Activated CD8-positive, alpha-beta memory T cell treated with anti-CD3 and anti-CD28 coated beads, Interleukin-2, amount 50 U/mL, for 24 hours (primary cell): Measurements from ENCODE around the gene ZNF45.
A peak's percentile ranks its signal among the peaks of the same experiment; 100 is the strongest.
"Not testable (repeated sequence)": the region's sequence is repeated elsewhere in the genome, so short reads cannot be mapped to it uniquely, and the experiment has no call there.

Experiments
- DNase-seq: peaks from one replicate; pipeline ENCODE4 v3.0.0-alpha.2; 2020; ENCODE audit errors: extremely low read depth

ZNF45 gene

DNA sequence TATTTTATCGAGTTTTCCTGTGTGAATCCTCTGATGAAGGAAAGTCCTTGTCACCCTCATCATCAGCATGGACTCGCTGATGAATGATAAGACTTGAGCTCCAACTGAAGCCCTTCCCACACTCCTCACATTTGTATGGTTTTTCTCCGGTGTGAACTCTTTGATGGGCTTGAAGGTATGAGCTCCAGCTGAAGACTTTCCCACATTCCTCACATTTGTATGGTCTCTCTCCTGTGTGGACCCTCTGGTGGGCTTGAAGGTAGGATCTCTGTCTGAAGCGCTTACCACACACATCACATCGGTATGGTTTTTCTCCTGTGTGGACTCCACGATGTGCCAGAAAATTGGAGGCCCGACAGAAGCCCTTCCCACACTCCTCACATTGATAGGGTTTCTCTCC, 21.7 kb downstream of the ZNF45 start:
- no peak for DNase-seq

DNA sequence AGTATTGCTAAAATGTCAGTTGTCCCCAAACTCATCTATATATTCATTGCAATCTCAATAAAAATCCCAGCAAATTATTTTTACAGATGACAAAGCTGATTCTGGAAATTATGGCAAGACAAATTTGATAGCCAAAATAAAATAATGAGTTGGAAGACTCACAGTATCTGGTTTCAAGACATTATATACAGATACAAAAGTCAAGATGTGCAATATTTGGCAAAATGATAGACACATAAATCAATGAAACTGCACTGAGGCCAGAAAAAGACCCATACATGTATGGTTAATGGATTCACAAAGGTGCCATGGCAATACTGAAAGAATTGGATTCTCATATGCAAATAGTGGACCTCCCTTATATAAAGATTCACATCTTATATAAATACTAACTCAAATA, 24.2 kb downstream of the ZNF45 start:
- DNase-seq: no peak

DNA sequence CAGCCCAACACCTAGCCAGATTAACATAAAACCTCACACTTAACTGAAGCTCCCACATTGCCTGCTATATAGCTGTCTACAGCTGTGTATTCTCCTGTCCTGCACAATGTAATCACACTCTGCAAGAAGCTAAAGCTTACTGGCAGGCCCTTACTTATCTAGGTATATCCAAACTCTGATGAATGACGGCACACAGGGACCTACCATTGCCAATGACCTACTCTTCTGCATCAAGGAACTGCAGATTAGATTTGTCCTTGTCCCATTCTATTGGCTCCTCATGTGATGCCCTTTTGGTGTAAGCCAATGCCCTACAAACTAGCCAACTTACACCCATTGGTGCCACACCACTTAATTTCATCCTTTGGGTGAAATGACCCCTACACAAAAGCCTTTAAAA, 26.4 kb downstream of the ZNF45 start:
- DNase-seq: no peak

DNA sequence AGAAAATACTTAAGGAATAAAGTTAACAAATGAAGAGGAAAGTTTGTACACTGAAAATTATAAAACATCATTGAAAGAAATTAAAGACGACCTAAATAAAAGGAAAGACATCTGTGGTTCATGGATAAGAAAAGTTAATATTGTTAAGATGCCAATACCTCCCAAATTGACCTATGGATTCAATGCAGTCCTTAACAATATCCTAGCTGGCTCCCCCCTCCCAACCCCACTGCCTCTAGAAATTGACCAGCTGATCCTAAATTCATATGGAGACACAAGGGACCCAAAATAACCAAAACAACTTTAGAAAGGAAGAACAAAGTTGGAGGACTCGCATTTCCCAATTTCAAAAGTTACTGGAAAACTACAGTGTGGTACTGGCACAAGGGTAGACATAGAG, 28.3 kb downstream of the ZNF45 start:
- DNase-seq: no peak

DNA sequence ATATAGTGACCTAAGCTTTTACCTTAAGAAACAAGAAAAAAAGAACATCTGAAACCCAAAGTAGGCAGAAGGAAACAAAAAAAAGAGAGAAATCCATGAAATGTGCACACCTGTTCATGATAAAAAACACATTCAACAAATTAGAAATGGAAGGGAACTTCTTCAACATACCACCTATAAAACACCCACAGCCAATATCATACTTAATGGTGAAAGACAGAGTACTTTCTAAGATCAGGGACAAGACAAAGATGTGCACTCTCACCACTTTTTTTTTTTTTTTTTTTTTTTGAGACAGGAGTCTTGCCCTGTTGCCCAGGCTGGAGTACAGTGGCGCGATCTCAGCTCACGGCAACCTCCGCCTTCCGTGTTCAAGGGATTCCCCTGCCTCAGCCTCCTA, 29.2 kb downstream of the ZNF45 start:
- no peak for DNase-seq

DNA sequence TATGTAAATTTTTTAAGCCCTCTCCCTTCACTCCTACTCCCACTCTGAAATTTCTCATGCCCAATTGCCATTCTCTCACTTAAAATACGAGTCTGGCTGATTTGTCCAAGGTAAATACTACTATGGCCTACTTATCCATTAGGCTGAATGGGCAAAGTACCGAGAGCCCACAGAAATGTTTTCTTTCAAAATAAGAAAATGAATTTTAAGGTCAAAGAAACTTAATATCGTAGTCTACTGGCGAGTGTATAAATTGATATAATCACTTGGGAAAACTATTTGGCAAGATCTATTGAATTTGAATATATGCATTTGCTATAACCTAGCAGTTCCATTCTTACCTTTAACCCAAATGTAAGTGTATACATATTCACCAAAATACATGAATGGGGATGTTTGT, 32.7 kb downstream of the ZNF45 start:
- no peak for DNase-seq

DNA sequence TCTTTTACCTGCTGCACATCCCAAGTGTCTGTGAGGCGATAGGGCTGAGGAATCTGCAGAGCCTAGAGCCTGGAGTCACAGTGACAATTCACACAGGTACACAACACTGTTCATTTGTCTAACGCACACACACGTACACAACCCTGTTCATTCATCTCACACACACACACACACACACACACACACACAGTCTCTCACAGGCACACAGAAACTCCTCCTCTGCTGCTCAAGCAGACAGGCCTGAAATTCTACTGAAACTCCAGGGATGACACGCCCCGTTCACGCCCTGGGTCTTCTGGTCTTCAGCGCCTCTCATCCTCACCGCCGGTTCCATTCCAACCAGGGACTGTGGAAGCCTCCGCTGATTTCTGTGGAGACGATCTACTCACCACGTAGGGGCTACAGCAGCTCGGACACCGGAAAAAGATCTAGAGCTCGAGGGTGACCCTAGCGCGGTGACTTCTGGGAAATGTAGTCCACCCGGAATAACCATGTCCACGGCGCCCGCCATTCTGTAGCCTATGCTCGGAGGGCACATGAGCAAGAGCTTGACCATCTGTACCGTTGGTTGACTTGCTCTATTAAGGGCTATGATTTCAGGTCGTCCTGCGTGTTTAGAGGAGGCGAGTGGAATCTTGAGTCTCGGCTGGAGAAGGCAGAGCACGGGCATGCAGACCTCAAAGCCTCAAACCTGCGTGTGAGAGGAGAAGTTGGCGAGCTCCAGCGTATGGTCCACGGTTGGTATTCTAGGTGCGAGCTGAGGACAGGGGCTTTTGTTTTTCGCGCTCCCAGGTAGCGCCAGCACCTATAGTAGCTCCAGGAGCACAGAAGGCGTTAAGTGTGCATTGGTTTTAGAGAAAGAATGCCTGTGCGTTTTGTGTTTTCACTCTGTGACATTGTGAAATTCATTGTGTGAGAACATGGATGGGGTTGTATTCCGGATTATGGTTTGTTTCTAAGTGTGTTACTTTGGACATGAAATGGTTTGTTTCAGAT, 33.4 kb downstream of the ZNF45 start:
- peak; percentile 43 for DNase-seq

DNA sequence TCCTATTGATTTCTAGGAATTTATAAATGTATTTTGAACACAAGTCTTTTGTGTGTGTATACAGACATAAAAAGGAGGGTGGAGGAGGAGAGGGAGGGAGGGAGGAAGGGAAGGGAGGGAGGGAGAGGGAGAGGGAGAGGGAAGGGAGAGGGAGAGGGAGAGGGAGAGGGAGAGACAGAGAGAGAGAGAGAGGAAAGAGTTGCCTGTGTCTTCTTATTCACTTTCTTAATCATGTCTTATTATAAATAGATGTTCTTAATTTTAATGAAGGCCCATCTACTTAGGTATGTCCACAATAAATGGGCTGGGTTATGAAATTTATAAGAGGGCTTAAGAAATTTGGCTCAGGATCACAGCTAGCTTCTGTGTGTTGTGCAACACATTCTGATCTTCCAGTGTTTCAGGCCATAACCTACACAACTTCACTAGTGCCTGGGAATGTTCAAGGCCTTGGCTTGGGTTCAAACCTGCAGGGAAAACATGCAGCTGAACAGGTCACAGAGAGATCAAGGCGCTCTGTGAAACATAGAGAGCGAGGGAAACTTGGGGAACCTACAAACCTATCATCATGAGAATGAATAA, 39.3 kb downstream of the ZNF45 start:
- DNase-seq: no peak

DNA sequence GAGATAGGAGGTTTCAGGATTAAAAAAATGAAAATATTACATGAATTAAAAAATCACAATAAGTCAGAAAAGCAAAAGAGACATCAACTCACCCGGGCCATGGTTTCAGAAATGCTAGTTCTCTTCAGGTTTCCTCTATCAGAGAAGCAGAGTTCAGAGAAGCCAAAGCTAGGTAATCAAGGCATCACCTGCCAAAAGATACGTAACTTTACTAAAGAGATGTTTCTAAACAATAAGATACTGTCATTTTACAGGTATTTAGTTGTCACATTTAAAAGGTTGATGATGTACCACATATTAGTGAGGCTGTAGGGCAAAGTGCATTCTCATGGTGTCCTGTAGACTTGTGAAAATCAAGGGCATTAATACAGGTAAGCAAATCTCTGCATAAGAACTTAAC, 51.2 kb downstream of the ZNF45 start, which contains the start of gene ZNF404:
TSS of gene ZNF404 (minus strand) at position 101 of the 400 bp plus-strand sequence.
- no peak for DNase-seq

DNA sequence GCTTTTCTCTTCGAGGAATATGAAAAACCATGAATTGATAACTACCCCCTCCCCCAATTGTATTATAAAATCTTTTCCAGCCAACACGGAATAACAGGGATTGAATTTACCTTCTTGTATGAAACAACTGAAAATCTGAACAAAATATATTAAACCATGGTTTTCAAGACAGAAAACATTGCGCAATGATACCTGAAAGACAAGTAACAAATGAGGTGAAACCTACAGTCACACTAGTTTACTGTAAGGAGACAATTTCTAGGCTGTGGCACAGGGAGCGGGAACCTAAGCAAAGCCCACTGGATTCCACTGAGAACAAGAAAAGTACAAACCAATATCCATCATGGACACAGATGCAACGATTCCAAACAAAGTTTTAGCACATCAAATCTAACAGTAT, 54.6 kb downstream of the ZNF45 start:
- DNase-seq: no peak

DNA sequence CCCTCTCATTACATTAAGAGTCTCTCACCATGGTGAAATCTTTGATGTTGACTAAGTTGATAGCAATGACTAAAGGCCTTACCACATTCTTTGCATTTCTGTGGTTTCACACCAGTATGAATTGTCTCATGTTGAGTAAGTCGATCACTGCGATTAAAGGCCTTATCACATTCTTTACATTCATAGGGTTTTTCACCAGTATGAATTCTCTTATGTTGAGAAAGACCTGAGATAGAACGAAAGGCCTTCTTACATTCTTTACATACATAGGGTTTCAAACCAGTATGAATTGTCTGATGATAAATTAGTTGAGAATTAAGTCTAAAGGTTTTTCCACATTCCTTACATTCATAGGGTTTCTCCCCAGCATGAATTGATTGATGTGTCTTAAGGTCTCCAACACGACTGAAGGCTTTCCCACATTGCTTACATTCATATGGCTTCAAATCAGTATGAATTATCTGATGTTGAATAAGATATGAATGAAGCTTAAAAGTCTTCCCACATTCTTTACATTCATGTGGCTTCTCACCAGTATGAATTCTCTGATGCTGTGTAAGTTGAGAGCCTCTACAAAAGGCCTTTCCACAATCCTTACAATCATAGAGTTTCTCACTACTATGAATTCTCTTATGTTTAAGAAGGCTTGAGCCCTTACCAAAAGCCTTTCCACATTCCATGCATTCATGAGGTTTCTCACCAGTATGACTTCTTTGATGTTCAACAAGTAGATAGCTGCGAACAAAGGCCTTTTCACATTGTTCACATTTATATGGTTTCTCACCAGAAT, 62.3 kb downstream of the ZNF45 start:
- DNase-seq: no peak

DNA sequence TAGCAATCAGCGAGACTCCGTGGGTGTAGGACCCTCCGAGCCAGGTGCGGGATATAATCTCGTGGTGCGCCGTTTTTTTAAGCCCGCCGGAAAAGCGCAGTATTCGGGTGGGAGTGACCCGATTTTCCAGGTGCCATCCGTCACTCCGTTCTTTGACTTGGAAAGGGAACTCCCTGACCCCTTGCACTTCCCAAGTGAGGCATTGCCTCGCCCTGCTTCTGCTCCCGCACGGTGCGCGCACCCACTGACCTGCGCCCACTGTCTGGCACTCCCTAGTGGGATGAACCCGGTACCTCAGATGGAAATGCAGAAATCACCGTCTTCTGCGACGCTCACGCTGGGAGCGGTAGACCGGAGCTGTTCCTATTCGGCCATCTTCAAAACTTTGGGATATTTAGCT, 68.2 kb downstream of the ZNF45 start:
- not testable (repeated sequence) for DNase-seq
